Peyer's patch (tissue), 4 donors: ENCODE results near the gene ABCC8. TPM values are rescaled to one million over a fixed set of nuclear protein-coding genes. Genes with fewer than 3 reads are reported as not detected.

Experiments
- DNase-seq, 3 donors: peaks; one replicate each; pipeline ENCODE4 v3.0.0-alpha.2; 2017 to 2019
- H3K27ac ChIP-seq, 4 donors: fragments of 200-600 bp; sonication (generic); one replicate each; pipeline ENCODE4 v1.5.1; 2016 to 2019
- H3K27me3 ChIP-seq, 2 donors: fragments of 200-600 bp; sonication (generic); one replicate each; pipeline ENCODE4 v1.5.1; 2019
- H3K36me3 ChIP-seq, 3 donors: fragments of 200-600 bp; sonication (generic); one replicate each; pipeline ENCODE4 v1.5.1; 2016 to 2019
- H3K4me1 ChIP-seq, 4 donors: fragments of 200-600 bp; sonication (generic); one replicate each; pipeline ENCODE4 v1.5.1; 2016 to 2019
- H3K4me3 ChIP-seq, 4 donors: fragments of 200-600 bp; sonication (generic); 1 replicate in 3 of 4; 2 replicates in 1 of 4; pipeline ENCODE4 v1.5.1; 2016 to 2019; ENCODE audit warnings: mild to moderate bottlenecking in 1 of 4
- H3K9me3 ChIP-seq, 4 donors: fragments of 200-600 bp; sonication (generic); one replicate each; pipeline ENCODE4 v1.5.1; 2016 to 2019; ENCODE audit warnings: mild to moderate bottlenecking in 1 of 4
- POLR2A ChIP-seq, 2 donors: fragments of 450-650 bp; IDR thresholded peaks; one replicate each; pipeline ENCODE4 v1.5.1; 2017; ENCODE audit warnings: antibody characterized with exemption in 2 of 2, mild to moderate bottlenecking in 2 of 2, moderate library complexity in 2 of 2
- total RNA-seq, 4 donors: library from RNA; depleted of rRNA; stranded (reverse); fragments of >200 nt; gene quantifications; one replicate each; pipeline ENCODE4 v1.1.0, GENCODE V29; 2016
- TF ChIP-seq, protein P1 (sequence below), 6 experiments: fragments of 450-650 bp in 4 of 6; fragments of 200-600 bp in 2 of 6; sonication (generic) in 1 of 6; IDR thresholded peaks; one replicate each; pipeline ENCODE4 v1.5.1; 2017 to 2019; ENCODE audit warnings: antibody characterized with exemption in 6 of 6, mild to moderate bottlenecking in 3 of 6, moderate library complexity in 1 of 6

Gene ABCC8
- total RNA-seq, 4 donors from 2014 or later: 7.4 to 301 (median 19.2) TPM

GRCh38 chr11:17460406-17460805, 16.2 kb downstream of the ABCC8 start:
- no peaks in the 10 kb centered on the region for H3K36me3 ChIP-seq
- no peaks in the 10 kb centered on the region for H3K4me1 ChIP-seq
- no peaks in the 10 kb centered on the region for H3K27me3 ChIP-seq
- no peaks in the 10 kb centered on the region for H3K9me3 ChIP-seq
- TF ChIP-seq, protein P1, sequence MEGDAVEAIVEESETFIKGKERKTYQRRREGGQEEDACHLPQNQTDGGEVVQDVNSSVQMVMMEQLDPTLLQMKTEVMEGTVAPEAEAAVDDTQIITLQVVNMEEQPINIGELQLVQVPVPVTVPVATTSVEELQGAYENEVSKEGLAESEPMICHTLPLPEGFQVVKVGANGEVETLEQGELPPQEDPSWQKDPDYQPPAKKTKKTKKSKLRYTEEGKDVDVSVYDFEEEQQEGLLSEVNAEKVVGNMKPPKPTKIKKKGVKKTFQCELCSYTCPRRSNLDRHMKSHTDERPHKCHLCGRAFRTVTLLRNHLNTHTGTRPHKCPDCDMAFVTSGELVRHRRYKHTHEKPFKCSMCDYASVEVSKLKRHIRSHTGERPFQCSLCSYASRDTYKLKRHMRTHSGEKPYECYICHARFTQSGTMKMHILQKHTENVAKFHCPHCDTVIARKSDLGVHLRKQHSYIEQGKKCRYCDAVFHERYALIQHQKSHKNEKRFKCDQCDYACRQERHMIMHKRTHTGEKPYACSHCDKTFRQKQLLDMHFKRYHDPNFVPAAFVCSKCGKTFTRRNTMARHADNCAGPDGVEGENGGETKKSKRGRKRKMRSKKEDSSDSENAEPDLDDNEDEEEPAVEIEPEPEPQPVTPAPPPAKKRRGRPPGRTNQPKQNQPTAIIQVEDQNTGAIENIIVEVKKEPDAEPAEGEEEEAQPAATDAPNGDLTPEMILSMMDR (IDR thresholded peaks at IDR 0.05): no peak
- TF ChIP-seq POLR2A (IDR thresholded peaks at IDR 0.05): no peak
- no peak overlapping the region for H3K27ac ChIP-seq
- DNase-seq: no peak
- H3K4me3 ChIP-seq: no peak overlapping the region

DNA sequence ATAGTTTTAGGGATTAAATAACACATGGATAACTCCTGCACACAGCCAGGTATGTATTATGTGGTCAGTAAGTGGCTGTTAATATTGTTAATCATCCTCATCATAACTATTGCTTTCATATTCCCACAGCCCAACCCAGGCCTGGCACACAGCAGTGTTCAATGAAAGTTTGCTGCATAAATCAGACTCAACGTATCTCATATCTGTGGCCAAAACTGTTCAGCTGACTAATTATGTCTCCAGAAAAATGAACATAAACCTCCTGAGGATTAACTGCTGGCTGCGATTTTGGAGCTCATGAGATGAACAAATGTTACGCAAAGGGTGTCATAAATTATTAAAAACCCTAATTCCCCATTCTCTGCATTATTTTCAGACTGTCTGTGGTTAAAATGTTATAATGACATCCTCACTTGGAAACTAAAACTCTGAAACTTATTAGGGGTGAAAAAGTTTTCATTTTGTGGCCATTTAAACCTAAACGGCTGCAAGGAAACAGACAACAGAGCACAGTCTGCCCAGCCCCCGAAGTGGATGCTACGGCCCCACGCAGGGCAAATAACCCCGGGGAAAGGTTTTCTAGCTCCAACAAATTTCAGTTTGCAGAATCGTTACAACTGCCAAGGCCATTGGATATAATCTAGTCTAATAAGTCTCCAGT, 17.3 kb downstream of the ABCC8 start:
- Histone ChIP-seq H3K4me3 (no peak overlapping the region), H3K36me3 (no peaks in the 10 kb centered on the region), H3K4me1 (no peaks in the 10 kb centered on the region), H3K27ac (no peak overlapping the region), H3K27me3 (no peaks in the 10 kb centered on the region), H3K9me3 (no peaks in the 10 kb centered on the region)
- no peak for DNase-seq
- TF ChIP-seq, protein P1 (IDR thresholded peaks at IDR 0.05): no peak
- no peak for TF ChIP-seq POLR2A (IDR thresholded peaks at IDR 0.05)

DNA sequence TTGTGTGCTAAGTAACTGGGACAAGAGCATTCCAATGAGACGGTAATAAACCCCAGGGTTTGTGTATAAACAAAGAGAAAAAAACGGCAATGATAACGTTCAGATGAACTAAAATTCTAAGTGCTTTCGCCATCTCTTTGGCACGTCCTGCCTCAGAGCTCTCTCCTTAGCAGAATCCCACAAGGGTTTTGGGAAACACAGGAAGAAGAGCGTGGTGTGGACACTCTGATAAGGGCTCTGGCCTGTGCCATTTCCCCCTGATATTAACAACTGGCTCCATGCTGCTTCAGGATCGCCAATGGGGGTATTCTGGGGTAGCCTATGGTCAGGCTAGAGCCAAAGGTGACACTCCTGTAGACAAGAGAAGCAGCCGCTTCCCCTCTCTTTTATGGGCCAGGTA, 18.4 kb downstream of the ABCC8 start:
- Histone ChIP-seq H3K9me3 (no peaks in the 10 kb centered on the region), H3K4me1 (no peaks in the 10 kb centered on the region), H3K36me3 (no peaks in the 10 kb centered on the region), H3K27me3 (no peaks in the 10 kb centered on the region), H3K4me3 (no peak overlapping the region), H3K27ac (no peak overlapping the region)
- no peak for DNase-seq
- TF ChIP-seq, protein P1 (IDR thresholded peaks at IDR 0.05): no peak
- no peak for TF ChIP-seq POLR2A (IDR thresholded peaks at IDR 0.05)

- no peak for DNase-seq
- no peak overlapping the region for H3K27ac ChIP-seq
- no peaks in the 10 kb centered on the region for H3K4me1 ChIP-seq
- H3K36me3 ChIP-seq: no peaks in the 10 kb centered on the region
- H3K9me3 ChIP-seq: no peaks in the 10 kb centered on the region
- H3K4me3 ChIP-seq: no peak overlapping the region
- H3K27me3 ChIP-seq: no peaks in the 10 kb centered on the region
- TF ChIP-seq, protein P1 (IDR thresholded peaks at IDR 0.05): no peak
- TF ChIP-seq POLR2A (IDR thresholded peaks at IDR 0.05): no peak
Measured at GRCh38 chr11:17457396-17458173, 19.1 kb downstream of the ABCC8 start.

- no peak for TF ChIP-seq POLR2A (IDR thresholded peaks at IDR 0.05)
- TF ChIP-seq, protein P1 (IDR thresholded peaks at IDR 0.05): no peak
- Histone ChIP-seq H3K4me3 (no peak overlapping the region), H3K4me1 (no peaks in the 10 kb centered on the region), H3K27me3 (no peaks in the 10 kb centered on the region), H3K36me3 (no peaks in the 10 kb centered on the region), H3K9me3 (no peaks in the 10 kb centered on the region), H3K27ac (no peak overlapping the region)
- DNase-seq: no peak
Measured at GRCh38 chr11:17452668-17453067, 24.0 kb downstream of the ABCC8 start.
